ENCODE measurements around the gene ELAVL1. TPM values are rescaled to one million over a fixed set of nuclear protein-coding genes. Genes with fewer than 3 reads are reported as not detected.

Gene ELAVL1
- total and polyA plus RNA-seq, 8 donors = 6.6 to 38.4 (median 26.2) TPM

DNA sequence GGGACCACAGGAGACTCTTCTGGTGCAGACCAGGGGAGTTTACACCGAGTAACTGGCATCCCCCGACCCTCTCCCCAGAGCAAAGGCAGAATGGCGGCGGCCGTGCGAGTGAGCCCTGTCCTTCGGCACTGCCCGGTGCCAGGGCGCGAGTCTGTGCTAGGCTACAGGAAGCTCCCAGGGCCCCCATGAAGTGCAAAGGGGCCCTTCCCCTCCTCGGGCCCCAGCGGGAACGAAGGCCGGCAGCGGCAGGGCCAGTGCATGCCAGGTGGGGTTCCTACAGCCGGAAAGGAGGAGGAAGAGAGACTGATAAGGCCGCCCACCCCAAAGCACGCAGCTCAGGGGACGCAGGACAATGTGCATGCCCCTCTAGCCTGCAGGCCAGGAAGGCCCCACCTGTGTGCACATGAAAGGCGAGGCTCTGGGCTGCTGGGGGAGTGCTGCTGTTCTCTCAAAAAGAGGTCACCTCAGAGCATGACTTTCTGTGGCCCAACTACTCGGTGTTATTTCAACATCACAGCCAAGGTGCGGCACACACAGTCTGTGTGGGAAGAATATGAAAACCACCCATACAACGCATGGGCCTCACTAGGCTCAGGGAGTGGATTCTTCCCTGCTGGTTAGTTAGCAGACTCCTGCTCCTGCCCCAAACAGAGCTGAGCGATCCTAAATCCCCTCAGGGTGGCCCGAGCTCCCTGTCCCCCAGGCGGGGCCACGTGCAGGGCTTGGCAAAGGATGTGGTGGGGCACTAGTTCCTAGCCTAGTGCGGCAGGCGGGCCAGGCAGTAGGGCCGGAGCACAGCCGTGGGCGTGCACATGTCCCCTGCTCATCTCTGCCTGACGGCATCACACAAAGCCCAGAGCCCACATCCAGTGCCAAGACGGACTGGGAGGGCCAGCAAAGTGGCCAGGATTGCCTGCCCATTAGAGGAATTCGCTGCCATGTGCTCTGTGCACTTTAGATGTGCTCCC, 33.6 kb downstream of the ELAVL1 start:
- intact Hi-C loops (cut with DNase I) = no loop called here
- Histone ChIP-seq H3K36me3 (peaks cover 0 to 21% (median 3%) of the 10 kb centered on the region in 3 donors), H3K27ac (no peak overlapping the region), H3K27me3 (no peaks in the 10 kb centered on the region), H3K4me1 (no peaks in the 10 kb centered on the region), H3K4me3 (no peak overlapping the region), H3K9me3 (no peaks in the 10 kb centered on the region)
- 87 to 91% methylated on average over 35 of the region's 35 CpGs for WGBS, 2 donors
- no peak for ATAC-seq
- peak in 1 of 6 donors; percentile 53 for DNase-seq
- TF ChIP-seq, protein P1, sequence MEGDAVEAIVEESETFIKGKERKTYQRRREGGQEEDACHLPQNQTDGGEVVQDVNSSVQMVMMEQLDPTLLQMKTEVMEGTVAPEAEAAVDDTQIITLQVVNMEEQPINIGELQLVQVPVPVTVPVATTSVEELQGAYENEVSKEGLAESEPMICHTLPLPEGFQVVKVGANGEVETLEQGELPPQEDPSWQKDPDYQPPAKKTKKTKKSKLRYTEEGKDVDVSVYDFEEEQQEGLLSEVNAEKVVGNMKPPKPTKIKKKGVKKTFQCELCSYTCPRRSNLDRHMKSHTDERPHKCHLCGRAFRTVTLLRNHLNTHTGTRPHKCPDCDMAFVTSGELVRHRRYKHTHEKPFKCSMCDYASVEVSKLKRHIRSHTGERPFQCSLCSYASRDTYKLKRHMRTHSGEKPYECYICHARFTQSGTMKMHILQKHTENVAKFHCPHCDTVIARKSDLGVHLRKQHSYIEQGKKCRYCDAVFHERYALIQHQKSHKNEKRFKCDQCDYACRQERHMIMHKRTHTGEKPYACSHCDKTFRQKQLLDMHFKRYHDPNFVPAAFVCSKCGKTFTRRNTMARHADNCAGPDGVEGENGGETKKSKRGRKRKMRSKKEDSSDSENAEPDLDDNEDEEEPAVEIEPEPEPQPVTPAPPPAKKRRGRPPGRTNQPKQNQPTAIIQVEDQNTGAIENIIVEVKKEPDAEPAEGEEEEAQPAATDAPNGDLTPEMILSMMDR (IDR thresholded peaks at IDR 0.05) = no peak
- no peak for FAIRE-seq

DNA sequence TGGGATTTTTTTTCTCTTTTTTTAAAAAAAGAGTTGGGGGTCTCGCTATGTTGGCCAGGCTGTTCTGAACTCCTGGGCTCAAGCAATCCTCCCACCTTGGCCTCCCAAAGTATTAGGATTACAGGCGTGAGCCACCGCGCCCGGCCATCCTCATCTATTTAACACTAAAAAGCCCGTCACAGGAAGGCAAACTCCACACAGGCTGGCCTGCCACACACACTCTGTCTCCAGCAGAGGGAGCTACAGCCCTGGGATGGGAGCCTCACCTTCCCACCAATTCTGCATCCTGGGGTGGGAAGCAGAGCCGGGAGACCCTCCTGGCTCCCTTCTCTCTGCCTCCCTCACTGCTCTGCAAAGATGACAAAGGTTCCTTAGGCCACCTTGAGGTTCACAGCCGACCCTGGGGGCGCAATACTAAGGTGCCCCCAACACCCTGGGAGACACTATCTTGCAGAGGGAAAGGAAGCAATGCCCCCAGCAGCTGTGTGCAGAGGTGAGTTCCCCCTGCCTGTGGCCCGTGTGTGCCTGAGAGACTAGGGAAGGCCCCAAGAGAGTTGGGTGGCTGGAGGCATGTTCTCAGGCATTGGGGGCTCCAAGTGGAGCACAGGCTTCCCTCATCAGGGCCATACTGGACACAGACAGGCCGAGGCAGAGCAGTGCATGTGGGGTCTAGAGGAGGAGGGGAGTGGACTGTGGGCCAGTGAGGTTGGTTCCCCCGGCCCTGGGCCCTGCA, 34.6 kb downstream of the ELAVL1 start:
- Histone ChIP-seq H3K27me3 (no peaks in the 10 kb centered on the region), H3K4me3 (no peak overlapping the region), H3K9me3 (no peaks in the 10 kb centered on the region), H3K36me3 (peaks cover 0 to 26% (median 3%) of the 10 kb centered on the region in 3 donors), H3K4me1 (no peaks in the 10 kb centered on the region), H3K27ac (no peak overlapping the region)
- ATAC-seq (peak in 3 of 4 donors; percentile 60 to 72 (median 70)), FAIRE-seq (no peak), DNase-seq (peak in 3 of 6 donors; percentile 32 to 43 (median 37))
- TF ChIP-seq, protein P1 (IDR thresholded peaks at IDR 0.05) = peak; percentile 22 to 62 (median 49)
- intact Hi-C loops (cut with DNase I) = no loop called here
- 73 to 81% methylated on average over 12 of the region's 12 CpGs for WGBS, 2 donors

DNA sequence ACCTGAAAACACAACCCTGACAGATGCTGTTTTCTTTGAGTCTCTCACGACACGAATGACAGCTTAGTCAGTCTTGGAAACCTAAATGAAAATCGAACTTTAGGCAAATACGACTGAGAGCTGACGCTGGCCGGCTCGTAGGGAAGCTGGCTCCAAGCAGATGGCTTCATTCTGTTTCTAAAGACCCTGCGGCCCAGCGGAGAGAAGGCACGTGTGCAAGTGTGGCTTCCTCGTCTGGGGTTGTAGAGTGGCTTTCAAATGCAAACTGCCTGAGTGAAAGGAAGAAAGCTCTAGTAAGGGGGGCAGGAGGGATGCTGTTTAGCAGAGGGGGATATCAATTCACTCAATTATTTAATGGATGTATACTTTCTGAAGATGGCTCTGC, 35.9 kb downstream of the ELAVL1 start:
- intact Hi-C loops (cut with DNase I) = no loop called here
- TF ChIP-seq, protein P1 (IDR thresholded peaks at IDR 0.05) = no peak
- Histone ChIP-seq H3K27me3 (no peaks in the 10 kb centered on the region), H3K9me3 (no peaks in the 10 kb centered on the region), H3K4me3 (no peak overlapping the region), H3K36me3 (peaks cover 0 to 30% (median 3%) of the 10 kb centered on the region in 3 donors), H3K4me1 (no peaks in the 10 kb centered on the region), H3K27ac (no peak overlapping the region)
- ATAC-seq (no peak), DNase-seq (peak in 1 of 6 donors; percentile 7), FAIRE-seq (no peak)
- 88 to 89% methylated on average over 11 of the region's 11 CpGs for WGBS, 2 donors

DNA sequence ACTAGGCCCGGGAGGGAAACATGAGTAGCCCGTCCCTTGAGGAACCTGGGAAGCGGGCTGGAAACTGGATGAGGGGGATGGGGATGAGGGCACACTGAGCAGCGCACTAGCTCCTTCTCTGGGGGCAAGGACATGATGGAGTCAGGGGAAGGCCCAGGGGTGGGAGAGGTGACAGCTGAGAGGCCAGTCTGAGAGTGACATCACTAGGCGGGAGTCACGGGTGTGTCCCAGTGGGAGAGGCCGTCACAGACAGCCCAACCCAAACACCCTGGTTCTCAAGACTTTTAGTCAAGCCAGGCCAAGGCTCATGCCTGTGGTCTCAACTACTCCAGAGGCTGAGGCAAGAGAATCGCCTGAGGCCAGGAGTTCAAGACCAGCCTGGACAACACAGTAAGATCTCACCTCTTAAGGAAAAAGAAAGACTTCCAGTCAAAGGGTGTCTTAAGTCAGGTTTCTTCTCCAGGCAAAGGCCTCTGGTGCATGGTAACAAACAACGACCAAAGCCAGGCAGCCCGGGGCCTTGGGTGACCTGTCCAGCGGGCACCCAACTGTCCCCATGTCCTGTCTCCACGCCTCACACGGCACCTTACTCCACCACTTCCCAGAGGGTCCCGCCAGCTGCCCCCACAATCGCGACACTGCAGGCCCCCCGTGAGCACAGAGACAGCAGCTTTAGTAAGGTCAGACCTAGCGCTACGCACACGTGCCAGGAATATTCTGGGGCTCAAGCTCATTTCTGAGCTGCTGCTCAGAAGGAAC, 36.5 kb downstream of the ELAVL1 start:
- FAIRE-seq = no peak
- ATAC-seq = no peak
- H3K36me3 ChIP-seq = peaks cover 0 to 31% (median 3%) of the 10 kb centered on the region in 3 donors
- H3K4me3 ChIP-seq = no peak overlapping the region
- no peaks in the 10 kb centered on the region for H3K27me3 ChIP-seq
- peak in 1 of 6 donors; percentile 37 for DNase-seq
- 91% methylated on average over 20 of the region's 20 CpGs for WGBS, 2 donors
- TF ChIP-seq, protein P1 (IDR thresholded peaks at IDR 0.05) = no peak
- intact Hi-C loops (cut with DNase I) = no loop called here
- no peaks in the 10 kb centered on the region for H3K9me3 ChIP-seq
- H3K27ac ChIP-seq = no peak overlapping the region
- no peaks in the 10 kb centered on the region for H3K4me1 ChIP-seq

All from pancreas (tissue), 10 donors.